OCI-LY1 (cell line): ENCODE results near the gene FERD3L.

Experiments
- H2AFZ ChIP-seq: fragments of 200-600 bp; sonication (generic), shearing (Covaris generic); 2 replicates; pipeline ENCODE4 v1.6.0; 2014; ENCODE audit warnings: antibody characterized with exemption, mild to moderate bottlenecking, low read length
- H3F3A ChIP-seq: fragments of 200-600 bp; sonication (generic), shearing (Covaris generic); 2 replicates; pipeline ENCODE4 v1.6.0; 2014; ENCODE audit warnings: mild to moderate bottlenecking, antibody characterized with exemption, low read length, moderate library complexity; ENCODE audit not compliant: insufficient read depth
- H3K27ac ChIP-seq: fragments of 200-600 bp; sonication (generic); 2 replicates; pipeline ENCODE4 v1.5.1; 2014; ENCODE audit warnings: low read length, mixed run types, mild to moderate bottlenecking, low read depth; ENCODE audit not compliant: poor library complexity, severe bottlenecking
- H3K27me3 ChIP-seq: fragments of 200-600 bp; sonication (generic); 2 replicates; pipeline ENCODE4 v1.6.0; 2014; ENCODE audit warnings: antibody characterized with exemption, mild to moderate bottlenecking, low read length, moderate library complexity; ENCODE audit not compliant: insufficient read depth
- H3K36me3 ChIP-seq: fragments of 200-600 bp; sonication (generic); 2 replicates; pipeline ENCODE4 v1.6.1; 2014; ENCODE audit warnings: mild to moderate bottlenecking, antibody characterized with exemption, low read length, moderate library complexity, mixed read lengths; ENCODE audit not compliant: insufficient read depth
- H3K4me1 ChIP-seq: fragments of 200-600 bp; sonication (generic); 2 replicates; pipeline ENCODE4 v1.5.1; 2014; ENCODE audit warnings: mild to moderate bottlenecking, low read length, moderate library complexity; ENCODE audit not compliant: insufficient read depth, severe bottlenecking
- H3K4me2 ChIP-seq: fragments of 200-600 bp; sonication (generic), shearing (Covaris generic); 2 replicates; pipeline ENCODE4 v1.6.1; 2014; ENCODE audit warnings: low read length
- H3K4me3 ChIP-seq: fragments of 200-600 bp; sonication (generic); 2 replicates; pipeline ENCODE4 v1.5.1; 2014; ENCODE audit warnings: low read length, low read depth, mild to moderate bottlenecking, mixed read lengths; ENCODE audit not compliant: poor library complexity, severe bottlenecking
- H3K79me2 ChIP-seq: fragments of 200-600 bp; shearing (Covaris generic); 2 replicates; pipeline ENCODE4 v1.6.1; 2016; ENCODE audit warnings: mixed run types, low read length, mixed read lengths; ENCODE audit not compliant: insufficient read depth
- H3K9ac ChIP-seq: fragments of 200-600 bp; sonication (generic), shearing (Covaris generic); 2 replicates; pipeline ENCODE4 v1.6.1; 2014; ENCODE audit warnings: mild to moderate bottlenecking, low read length, mixed read lengths
- H3K9me2 ChIP-seq: fragments of 200-600 bp; sonication (generic), shearing (Covaris generic); 2 replicates; pipeline ENCODE4 v1.6.1; 2014; ENCODE audit warnings: low read depth, mild to moderate bottlenecking, low read length, mixed read lengths
- H3K9me3 ChIP-seq: fragments of 200-600 bp; shearing (Covaris generic); 2 replicates; pipeline ENCODE4 v1.6.1; 2014; ENCODE audit warnings: low read length, mixed read lengths
- H4K20me1 ChIP-seq: fragments of 200-600 bp; sonication (generic), shearing (Covaris generic); 2 replicates; pipeline ENCODE4 v1.6.0; 2016; ENCODE audit warnings: mild to moderate bottlenecking, low read length; ENCODE audit not compliant: insufficient read depth
- CTCF ChIP-seq: fragments of 200-600 bp; sonication (generic), shearing (Covaris generic); IDR thresholded peaks from 2 replicates; pipeline ENCODE4 v1.5.1; 2017; ENCODE audit warnings: mild to moderate bottlenecking, antibody characterized with exemption, low read length, moderate library complexity, mixed read lengths
- EZH2 ChIP-seq: fragments of 200-600 bp; sonication (generic), shearing (Covaris generic); IDR thresholded peaks from 2 replicates; pipeline ENCODE4 v1.8.0; 2017; ENCODE audit warnings: borderline replicate concordance, mixed run types, mild to moderate bottlenecking, antibody characterized with exemption, low read length, moderate library complexity, mixed read lengths

FERD3L gene

GRCh38 chr7:19099924-19100323, 45.3 kb downstream of the FERD3L start:
- Histone ChIP-seq H3K4me3 (no peak overlapping the region), H3F3A (no peaks in the 10 kb centered on the region), H3K36me3 (no peaks in the 10 kb centered on the region), H3K4me2 (no peak overlapping the region), H3K9ac (no peak overlapping the region), H3K4me1 (no peaks in the 10 kb centered on the region), H3K9me3 (no peaks in the 10 kb centered on the region), H3K27ac (no peak overlapping the region), H3K79me2 (no peaks in the 10 kb centered on the region), H2AFZ (no peak overlapping the region), H3K27me3 (no peaks in the 10 kb centered on the region), H3K9me2 (no peaks in the 10 kb centered on the region), H4K20me1 (no peaks in the 10 kb centered on the region)
- no peak for TF ChIP-seq EZH2
- TF ChIP-seq CTCF, result no peak

- TF ChIP-seq CTCF (no peak), EZH2 (no peak)
- Histone ChIP-seq H3F3A (no peaks in the 10 kb centered on the region), H3K79me2 (no peaks in the 10 kb centered on the region), H3K4me3 (no peak overlapping the region), H4K20me1 (no peaks in the 10 kb centered on the region), H3K27me3 (no peaks in the 10 kb centered on the region), H3K36me3 (no peaks in the 10 kb centered on the region), H3K27ac (no peak overlapping the region), H2AFZ (no peak overlapping the region), H3K9me2 (no peaks in the 10 kb centered on the region), H3K4me1 (no peaks in the 10 kb centered on the region), H3K4me2 (no peak overlapping the region), H3K9me3 (no peaks in the 10 kb centered on the region), H3K9ac (no peak overlapping the region)
Observed at GRCh38 chr7:19099194-19099593, 46.0 kb downstream of the FERD3L start.

GRCh38 chr7:19098510-19098909, 46.7 kb downstream of the FERD3L start:
- Histone ChIP-seq H3K36me3 (no peaks in the 10 kb centered on the region), H3K4me3 (no peak overlapping the region), H4K20me1 (no peaks in the 10 kb centered on the region), H3K9ac (no peak overlapping the region), H3K4me2 (no peak overlapping the region), H3F3A (no peaks in the 10 kb centered on the region), H3K9me3 (no peaks in the 10 kb centered on the region), H2AFZ (no peak overlapping the region), H3K27ac (no peak overlapping the region), H3K27me3 (no peaks in the 10 kb centered on the region), H3K4me1 (no peaks in the 10 kb centered on the region), H3K79me2 (no peaks in the 10 kb centered on the region), H3K9me2 (no peaks in the 10 kb centered on the region)
- TF ChIP-seq CTCF (no peak), EZH2 (no peak)
